ENCODE measurements around the gene UBE2I. TPM values are rescaled to one million over a fixed set of nuclear protein-coding genes. Genes with fewer than 3 reads are reported as not detected.

The UBE2I gene
- total RNA-seq, 2 donors from 2014 or later, result 68.2 to 76.1 TPM

DNA sequence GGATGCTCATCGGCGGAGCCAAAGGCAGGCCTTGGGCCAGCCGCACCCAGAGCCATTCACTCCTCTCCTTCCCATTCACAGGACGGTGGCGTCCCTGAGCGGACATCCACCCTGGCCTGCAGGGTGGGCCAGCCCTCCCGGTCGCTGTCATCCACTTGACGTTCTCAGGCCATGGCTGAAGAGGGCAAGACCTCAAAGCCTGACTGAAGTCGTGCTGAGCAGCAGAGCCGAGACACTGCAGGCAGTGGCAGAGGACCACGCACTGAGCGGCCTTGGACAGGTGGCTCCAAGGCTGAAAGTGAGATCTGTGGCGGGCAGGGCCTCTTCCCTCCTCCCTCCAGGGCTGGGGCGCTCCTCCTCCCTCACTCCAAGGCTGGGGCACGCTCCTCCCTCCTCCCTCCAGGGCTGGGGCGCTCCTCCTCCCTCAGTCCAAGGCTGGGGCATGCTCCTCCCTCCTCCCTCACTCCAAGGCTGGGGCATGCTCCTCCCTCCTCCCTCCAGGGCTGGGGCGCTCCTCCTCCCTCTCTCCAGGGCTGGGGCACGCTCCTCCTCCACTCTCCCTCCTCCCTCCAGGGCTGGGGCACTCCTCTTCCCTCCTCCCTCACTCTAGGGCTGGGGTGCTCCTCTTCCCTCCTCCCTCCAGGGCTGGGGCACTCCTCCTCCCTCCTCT lies 66.4 kb downstream of the UBE2I start:
- Histone ChIP-seq H3K36me3 (peaks cover 9% of the 10 kb centered on the region), H3K4me3 (no peak overlapping the region), H3K4me1 (ENCODE audit: control insufficient read depth in 1 of 2, low read depth in 2 of 2) (peaks cover 8 to 22% of the 10 kb centered on the region in 2 donors), H3K27ac (no peak overlapping the region), H3K27me3 (replicated peaks; ENCODE audit: insufficient read depth) (no peaks in the 10 kb centered on the region), H3K9me3 (no peaks in the 10 kb centered on the region)
- DNase-seq (ENCODE audit: low spot score) (no peak), ATAC-seq (ENCODE audit: insufficient number of reproducible peaks, low FRiP score, low read depth) (no peak)
- TF ChIP-seq, protein P1, sequence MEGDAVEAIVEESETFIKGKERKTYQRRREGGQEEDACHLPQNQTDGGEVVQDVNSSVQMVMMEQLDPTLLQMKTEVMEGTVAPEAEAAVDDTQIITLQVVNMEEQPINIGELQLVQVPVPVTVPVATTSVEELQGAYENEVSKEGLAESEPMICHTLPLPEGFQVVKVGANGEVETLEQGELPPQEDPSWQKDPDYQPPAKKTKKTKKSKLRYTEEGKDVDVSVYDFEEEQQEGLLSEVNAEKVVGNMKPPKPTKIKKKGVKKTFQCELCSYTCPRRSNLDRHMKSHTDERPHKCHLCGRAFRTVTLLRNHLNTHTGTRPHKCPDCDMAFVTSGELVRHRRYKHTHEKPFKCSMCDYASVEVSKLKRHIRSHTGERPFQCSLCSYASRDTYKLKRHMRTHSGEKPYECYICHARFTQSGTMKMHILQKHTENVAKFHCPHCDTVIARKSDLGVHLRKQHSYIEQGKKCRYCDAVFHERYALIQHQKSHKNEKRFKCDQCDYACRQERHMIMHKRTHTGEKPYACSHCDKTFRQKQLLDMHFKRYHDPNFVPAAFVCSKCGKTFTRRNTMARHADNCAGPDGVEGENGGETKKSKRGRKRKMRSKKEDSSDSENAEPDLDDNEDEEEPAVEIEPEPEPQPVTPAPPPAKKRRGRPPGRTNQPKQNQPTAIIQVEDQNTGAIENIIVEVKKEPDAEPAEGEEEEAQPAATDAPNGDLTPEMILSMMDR (IDR thresholded peaks at IDR 0.05), result no peak

Other genes starting within 250 kb of the UBE2I start
- gene SSTR5, start 236.9 kb upstream of the UBE2I start, total RNA-seq, result 1 to 10 TPM; 3.0 to 3.8 TPM
- 1 to 10 TPM; 4.3 to 7.0 TPM for gene C1QTNF8, start 213.4 kb upstream of the UBE2I start, total RNA-seq
- gene CACNA1H, start 156.5 kb upstream of the UBE2I start, total RNA-seq, result 10 to 100 TPM; 14.7 to 33.0 TPM
- under 1 TPM in 1 of 2 donors, not detected in 1; 0.54 TPM for gene TPSG1, start 84.4 kb upstream of the UBE2I start, total RNA-seq
- 100 to 1,000 TPM in 1 of 2 donors, 10 to 100 TPM in 1; 58.3 to 198 TPM for gene TPSB2, start 79.5 kb upstream of the UBE2I start, total RNA-seq
- gene TPSAB1, start 68.9 kb upstream of the UBE2I start, total RNA-seq, result 100 to 1,000 TPM in 1 of 2 donors, 10 to 100 TPM in 1; 26.0 to 164 TPM
- gene TPSD1, start 53.6 kb upstream of the UBE2I start, total RNA-seq, result 1 to 10 TPM in 1 of 2 donors, not detected in 1; 3.1 TPM
- gene BAIAP3, start 24.0 kb downstream of the UBE2I start, total RNA-seq, result 10 to 100 TPM in 1 of 2 donors, 1 to 10 TPM in 1; 2.5 to 15.7 TPM
- 100 to 1,000 TPM in 1 of 2 donors, 10 to 100 TPM in 1; 61.7 to 124 TPM for gene TSR3, start 42.2 kb downstream of the UBE2I start, total RNA-seq
- gene GNPTG, start 42.3 kb downstream of the UBE2I start, total RNA-seq, result 10 to 100 TPM; 67.9 to 69.7 TPM
- 10 to 100 TPM; 22.1 to 42.8 TPM for gene UNKL, start 105.1 kb downstream of the UBE2I start, total RNA-seq
- gene UQCC4, start 111.1 kb downstream of the UBE2I start, total RNA-seq, result 10 to 100 TPM; 15.2 to 19.3 TPM
- not detected for gene PERCC1, start 121.4 kb downstream of the UBE2I start, total RNA-seq
- under 1 TPM; 0.63 to 0.81 TPM for gene CCDC154, start 134.9 kb downstream of the UBE2I start, total RNA-seq
- 10 to 100 TPM; 43.3 to 47.0 TPM for gene CLCN7, start 165.4 kb downstream of the UBE2I start, total RNA-seq
- under 1 TPM in 1 of 2 donors, not detected in 1; 0.78 TPM for gene PTX4, start 179.3 kb downstream of the UBE2I start, total RNA-seq
- 10 to 100 TPM; 24.8 to 27.9 TPM for gene TELO2, start 183.7 kb downstream of the UBE2I start, total RNA-seq
- gene TMEM204, start 224.0 kb downstream of the UBE2I start, total RNA-seq, result 100 to 1,000 TPM; 111 to 125 TPM

All from thoracic aorta (tissue), 2 donors.